ENCODE data around the gene PTGS2. TPM values are rescaled to one million over a fixed set of nuclear protein-coding genes. Genes with fewer than 3 reads are reported as not detected.

The PTGS2 gene
- total and polyA plus RNA-seq, 10 of the 15 experiments (the other 5 are each of a cell fraction or from before 2014, with no cell fraction given), result 0.04 to 0.12 (median 0.08) TPM; not detected in 4

GRCh38 chr1:186689376-186689775 lies 9.2 kb upstream of the PTGS2 start:
- ATAC-seq (no peak), DNase-seq (ENCODE audit: low read depth, low spot score) (no peak), FAIRE-seq (no peak)
- Histone ChIP-seq H3K36me3 (ENCODE audit: control insufficient read depth in 2 of 2, insufficient read depth in 2 of 2, low read length in 1 of 2) (no peaks in the 10 kb centered on the region), H3K4me3 (no peak overlapping the region), H2AFZ (ENCODE audit: control insufficient read depth, low read depth, low read length) (no peak overlapping the region), H3K4me1 (ENCODE audit: control insufficient read depth, insufficient read depth, low read length) (no peaks in the 10 kb centered on the region), H3K79me2 (ENCODE audit: control insufficient read depth, insufficient read depth, low read length) (no peaks in the 10 kb centered on the region), H3K9me3 (replicated peaks; ENCODE audit: control insufficient read depth, insufficient read depth, low read length) (no peaks in the 10 kb centered on the region), H3K27ac (ENCODE audit: control insufficient read depth, insufficient read depth) (no peak overlapping the region), H4K20me1 (ENCODE audit: control insufficient read depth, insufficient read depth) (no peaks in the 10 kb centered on the region), H3K27me3 (replicated peaks in 1 of 2; ENCODE audit: control insufficient read depth in 2 of 2, insufficient read depth in 2 of 2, low read length in 1 of 2) (no peaks in the 10 kb centered on the region), H3K4me2 (ENCODE audit: control insufficient read depth, insufficient read depth) (no peak overlapping the region), H3K9ac (ENCODE audit: control insufficient read depth, insufficient read depth, low read length) (no peak overlapping the region)
- POLR2A ChIA-PET, result no interaction called here
- TF ChIP-seq BCLAF1 (IDR thresholded peaks at IDR 0.05), result no peak
- TF ChIP-seq NBN (IDR thresholded peaks at IDR 0.05), result no peak
- TF ChIP-seq MYC (IDR thresholded peaks at IDR 0.05; ENCODE audit: insufficient read depth, insufficient read length, insufficient replicate concordance, low read length, severe bottlenecking), result no peak
- BruUV-seq (replicated peaks), result no TSS peak
- 0% methylated on average over 1 of the region's 1 CpG for WGBS (ENCODE audit: insufficient coverage, insufficient replicate concordance, low lambda C conversion rate, missing lambda C conversion rate)
- CTCF ChIA-PET, result no interaction called here
- in situ Hi-C loops (cut with MboI) (no loop called here), intact Hi-C loops (cut with micrococcal nuclease; ENCODE audit: unreplicated experiment) (no loop called here)
- SMC1A ChIA-PET (ENCODE audit: uncharacterized antibody, unreplicated experiment), result interaction anchor here (2.0 kb wide), 1 partner anchor 10 kb away, joined by 5 read pairs; no protein-coding TSS in a partner anchor
- RAD21 ChIA-PET (ENCODE audit: unreplicated experiment), result no interaction called here
